Measurements from ENCODE around the gene AGO1.
"Not testable (repeated sequence)": the region's sequence is repeated elsewhere in the genome, so short reads cannot be mapped to it uniquely, and the experiment has no call there.

The AGO1 gene

DNA sequence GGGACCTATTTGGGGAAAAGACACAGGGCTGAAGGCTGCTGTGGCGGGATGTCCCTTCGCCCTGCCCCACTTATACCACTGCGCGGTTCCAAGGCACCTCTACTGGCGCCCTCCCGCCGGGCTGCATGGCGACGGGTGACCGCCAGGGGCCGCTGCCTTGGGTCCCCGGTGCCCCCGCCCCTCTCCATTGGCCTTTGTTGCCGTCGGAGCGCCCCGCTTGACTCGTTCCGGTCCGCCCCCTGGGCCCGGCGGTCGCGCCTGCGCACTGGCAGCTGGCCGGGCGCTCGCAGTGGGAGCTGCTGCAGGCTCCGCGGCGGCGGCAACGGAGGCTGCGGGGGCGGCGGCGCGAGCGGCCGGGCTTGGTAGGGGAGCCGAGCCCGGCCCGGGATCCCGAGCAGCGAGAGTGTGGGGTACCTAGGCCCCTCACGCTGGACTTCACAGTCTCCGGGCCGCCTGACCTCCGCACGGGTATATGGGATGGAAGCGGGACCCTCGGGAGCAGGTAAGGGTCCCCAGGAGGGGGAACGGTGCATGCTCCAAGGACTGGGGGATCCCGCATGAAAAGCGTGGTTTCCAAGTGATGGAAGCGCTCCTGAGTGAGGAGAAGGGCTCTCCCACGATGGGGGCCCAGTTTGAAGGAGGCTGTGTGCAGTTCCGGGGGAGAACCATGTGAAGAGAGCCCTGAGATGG lies at the start of gene AGO1:
Gene AGO1, plus strand, starts transcription at position 265 of the 690 bp plus-strand sequence. Its CDS starts 213 bp downstream, at position 478.
- DNase-seq = peak; percentile 80

DNA sequence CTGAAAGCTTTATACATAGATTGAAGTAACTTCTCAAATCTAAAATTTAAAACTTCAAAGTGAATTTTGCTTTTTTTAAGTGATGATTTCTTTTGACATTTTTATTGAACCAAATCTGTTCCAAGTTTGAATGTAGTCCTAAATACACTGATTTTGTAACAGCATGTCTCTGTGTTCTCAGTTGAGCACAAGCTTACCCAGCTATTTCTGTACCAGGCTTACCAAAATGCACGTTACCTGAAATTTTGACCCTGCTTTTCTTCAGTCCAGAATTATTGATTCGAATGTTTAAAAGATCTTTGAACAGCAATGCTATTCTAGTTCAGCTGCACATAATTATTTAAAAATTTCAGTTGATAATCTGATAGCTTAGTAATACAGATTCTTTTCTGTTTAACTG lies 49.6 kb upstream of the AGO1 start:
- DNase-seq = no peak

DNA sequence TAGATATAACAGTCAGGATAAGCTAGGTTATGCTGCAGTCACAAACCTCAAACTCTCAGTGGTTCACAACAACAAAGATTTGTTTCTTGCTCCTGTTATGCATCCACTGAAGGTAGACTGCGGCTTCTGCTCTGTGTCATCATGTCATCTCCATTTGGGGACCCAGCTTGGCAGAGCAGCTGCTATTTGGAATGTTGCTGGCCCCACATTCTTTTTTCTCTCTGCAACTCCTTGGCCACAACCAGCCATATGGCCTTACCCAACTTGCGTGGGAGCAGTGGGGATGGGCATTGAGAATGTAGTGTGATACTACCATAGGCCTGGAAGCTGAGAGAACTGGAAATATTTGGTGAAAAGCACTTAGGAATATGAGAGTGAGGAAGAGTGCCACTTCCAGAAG lies 48.8 kb upstream of the AGO1 start:
- no peak for DNase-seq

DNA sequence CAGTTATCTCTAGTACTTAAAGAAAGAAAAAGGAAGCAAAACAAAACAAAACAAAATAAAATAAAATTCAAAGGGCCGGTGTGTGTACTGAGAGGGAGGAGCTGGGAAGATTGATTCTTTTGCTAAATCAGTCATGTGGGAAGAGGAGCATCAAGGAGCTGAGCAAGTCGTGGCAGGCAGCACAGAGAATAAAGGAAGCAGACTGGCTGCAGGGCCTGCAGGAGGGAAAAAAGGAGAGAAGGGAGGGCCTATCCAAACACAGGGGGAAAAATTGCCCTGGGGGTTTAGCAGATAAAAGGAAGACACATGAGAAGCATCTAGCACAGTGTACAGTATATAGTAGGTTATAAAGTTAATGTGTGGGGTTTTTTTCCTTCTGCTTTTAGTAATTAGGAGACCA lies 47.6 kb upstream of the AGO1 start:
- no peak for DNase-seq

DNA sequence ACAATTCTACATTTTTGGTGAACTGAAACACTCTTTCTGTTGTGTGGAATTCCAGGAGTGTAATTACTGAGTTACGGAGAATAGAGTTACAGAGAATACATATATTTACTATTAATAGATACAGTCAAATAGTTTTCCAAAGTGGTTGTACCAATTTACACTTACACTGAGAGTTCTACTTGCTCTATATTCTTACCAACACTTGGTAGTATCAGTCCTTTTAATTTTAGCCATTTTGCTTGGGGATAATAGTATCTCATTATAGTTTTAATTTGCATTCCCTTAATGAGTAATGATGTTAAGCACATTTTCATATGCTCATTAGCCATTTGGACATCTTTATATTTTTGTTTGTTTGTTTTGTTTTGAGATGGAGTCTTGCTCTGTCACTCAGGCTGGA lies 46.3 kb upstream of the AGO1 start:
- DNase-seq = no peak

DNA sequence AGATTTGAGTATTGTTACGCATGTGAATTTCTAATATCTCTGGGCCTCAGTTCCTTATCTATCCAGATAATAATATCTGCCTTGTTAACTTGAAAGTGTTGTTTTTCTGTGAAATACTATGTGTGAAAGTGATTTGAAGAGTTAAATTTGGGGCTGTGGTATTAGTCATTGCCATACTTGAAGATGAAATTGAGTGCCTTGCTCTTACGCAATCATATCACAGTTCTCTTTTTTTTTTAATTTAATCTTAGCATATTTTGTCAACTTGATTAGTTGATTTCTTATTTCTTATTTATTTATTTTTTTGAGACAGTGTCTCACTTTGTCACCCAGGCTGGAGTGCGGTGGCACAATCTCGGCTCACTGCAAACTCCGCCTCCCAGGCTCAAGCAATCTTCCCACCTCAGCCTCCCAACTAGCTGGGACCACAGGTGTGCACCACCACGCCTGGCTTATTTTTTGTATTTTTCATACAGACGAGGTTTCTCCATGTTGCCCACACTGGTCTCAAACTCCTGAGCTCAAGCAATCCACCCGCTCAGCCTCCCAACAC lies 44.2 kb upstream of the AGO1 start:
- DNase-seq = no peak

DNA sequence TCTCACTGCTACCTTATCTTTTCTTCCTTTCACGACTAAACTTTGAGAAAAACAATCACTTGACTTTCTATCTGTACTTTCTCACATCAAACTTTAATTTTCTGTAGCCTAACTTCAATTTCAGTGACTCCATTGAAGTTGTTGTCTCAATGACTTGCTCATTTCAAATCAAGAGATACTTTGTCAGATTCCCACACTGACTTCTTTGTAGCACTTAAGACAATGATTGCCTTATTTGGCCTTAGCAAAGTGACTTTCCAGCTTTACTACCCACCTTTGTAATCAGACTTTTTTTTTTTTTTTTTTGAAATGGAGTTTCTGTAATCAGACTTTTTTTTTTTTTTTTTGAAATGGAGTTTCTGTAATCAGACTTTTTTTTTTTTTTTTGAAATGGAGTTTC lies 38.2 kb upstream of the AGO1 start:
- no peak for DNase-seq

DNA sequence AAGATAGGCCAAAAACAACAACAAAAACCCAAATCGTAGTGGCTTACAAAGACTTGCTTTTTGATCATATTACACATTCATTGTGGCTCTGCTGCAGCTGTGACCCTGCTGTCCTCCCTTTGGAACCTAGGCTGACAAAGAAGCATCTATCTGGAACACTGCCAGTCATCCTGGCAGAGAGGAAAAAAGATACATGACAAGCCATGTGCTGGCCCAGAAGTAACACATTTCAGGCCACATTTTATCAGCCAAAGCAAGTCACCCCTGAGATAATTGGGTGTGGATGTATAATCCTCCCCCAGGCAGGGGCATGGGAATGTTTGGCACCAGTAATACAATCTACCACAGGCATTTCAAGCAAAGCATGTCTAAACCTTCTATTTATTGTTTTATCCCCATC lies 37.2 kb upstream of the AGO1 start:
- DNase-seq = no peak

DNA sequence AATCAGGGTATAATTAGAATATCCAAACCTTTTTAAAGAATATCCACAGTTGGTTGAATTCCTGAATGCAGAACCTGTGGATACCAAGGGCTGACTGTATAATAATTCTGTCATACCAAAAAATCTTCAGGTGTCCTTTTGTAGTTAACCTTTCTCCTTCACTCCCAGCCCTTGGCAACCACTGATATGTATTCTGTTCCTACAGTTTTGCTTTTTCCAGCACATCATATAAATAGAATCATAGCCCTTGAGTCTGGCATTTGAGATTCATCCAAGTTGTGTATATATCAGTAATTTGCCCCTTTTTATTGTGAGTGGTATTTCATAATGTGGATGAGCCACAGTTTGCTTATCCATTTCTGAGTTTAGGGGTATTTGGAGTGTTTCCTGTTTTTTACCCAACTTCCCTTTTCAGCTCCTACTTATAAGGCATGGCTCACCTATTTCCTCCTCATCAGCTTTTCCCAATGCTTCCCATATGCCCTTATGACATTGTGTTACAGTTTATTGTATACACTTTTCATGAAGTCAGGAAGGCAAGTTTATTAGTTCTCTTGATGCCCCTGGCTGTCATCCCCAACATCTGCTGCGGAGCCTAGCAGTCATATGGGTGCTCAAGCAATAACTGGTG lies 35.0 kb upstream of the AGO1 start:
- no peak for DNase-seq

DNA sequence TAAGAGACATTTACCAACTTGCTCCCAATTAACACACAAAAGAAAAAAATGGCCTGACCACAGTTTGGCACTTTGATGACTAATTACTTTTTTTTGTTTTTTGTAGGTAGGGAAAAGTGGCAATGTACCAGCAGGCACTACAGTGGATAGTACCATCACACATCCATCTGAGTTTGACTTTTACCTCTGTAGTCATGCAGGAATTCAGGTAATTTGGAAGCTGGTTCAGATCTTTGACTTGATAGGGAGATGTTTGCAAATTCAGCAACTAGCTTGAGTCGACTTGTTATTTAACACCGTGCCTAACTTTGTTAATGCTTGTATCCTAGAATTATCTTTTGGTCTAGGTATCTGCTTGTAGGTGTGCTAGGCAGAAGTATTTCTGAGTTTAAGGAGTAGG lies 33.0 kb upstream of the AGO1 start:
- DNase-seq = no peak

DNA sequence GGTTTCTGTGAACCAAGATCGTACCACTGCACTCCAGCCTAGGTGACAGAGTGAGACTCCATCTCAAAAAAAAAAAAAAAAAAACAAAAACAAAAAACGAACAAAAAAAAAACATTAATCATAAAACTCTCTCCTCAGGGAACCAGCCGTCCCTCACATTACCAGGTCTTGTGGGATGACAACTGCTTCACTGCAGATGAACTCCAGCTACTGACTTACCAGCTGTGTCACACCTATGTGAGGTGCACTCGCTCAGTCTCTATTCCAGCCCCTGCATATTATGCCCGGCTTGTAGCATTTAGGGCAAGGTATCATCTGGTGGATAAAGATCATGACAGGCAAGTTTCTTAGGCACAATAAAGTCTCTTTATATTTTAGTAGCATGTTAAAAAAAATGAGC lies 32.3 kb upstream of the AGO1 start:
- DNase-seq = no peak

DNA sequence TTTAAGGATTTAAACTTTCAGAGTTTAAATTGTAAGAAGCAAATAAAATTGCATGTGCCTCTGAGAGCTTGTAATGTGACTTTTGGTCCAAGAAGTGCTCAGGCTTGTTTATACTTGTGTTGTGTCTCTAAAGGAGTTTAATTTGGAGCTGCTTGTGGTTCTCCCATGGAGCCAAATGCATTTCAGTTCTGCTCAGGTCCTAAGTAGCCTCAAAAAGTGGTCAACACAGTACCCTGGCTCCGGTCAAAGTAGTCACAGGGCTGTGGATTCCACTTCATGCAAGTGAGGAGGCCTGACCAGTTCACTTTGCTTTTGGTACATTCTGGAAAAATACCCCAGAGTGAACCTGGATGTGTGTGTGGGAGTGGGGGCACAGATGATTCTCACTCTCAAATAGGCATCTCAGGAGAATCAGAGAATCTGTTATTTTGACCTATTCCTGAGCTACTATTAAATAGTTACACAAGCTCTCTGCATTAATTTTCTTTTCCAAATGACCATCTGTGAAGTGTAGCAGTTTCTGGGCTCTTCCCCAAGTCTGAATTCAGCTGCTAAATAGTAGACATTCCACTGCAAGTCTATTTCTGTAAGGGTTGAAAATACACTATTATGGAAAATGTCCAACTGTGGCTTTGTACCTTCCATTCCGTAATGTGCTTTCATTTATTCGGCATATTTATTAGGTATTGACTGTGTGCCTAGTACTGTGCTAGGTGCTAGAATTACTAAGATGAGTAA lies 31.7 kb upstream of the AGO1 start:
- no peak for DNase-seq

DNA sequence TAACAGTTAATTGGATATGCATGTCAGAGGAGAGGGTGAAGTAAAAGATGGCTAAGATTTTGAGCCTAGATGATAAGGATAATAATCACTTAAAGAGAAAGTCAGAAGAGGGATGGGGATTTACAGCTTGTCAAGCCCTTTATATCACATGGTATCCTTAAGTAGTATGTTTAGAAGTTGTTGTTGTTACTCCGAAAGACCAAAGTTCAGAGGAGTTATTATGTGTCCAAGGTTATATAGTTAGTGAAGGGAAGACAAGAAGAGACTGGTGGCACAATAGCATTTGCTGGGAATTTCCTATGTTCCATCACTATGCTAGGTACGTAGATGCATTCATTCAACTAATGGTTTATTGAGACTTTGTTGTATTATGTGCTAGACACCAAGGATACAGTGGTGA lies 30.8 kb upstream of the AGO1 start:
- no peak for DNase-seq

DNA sequence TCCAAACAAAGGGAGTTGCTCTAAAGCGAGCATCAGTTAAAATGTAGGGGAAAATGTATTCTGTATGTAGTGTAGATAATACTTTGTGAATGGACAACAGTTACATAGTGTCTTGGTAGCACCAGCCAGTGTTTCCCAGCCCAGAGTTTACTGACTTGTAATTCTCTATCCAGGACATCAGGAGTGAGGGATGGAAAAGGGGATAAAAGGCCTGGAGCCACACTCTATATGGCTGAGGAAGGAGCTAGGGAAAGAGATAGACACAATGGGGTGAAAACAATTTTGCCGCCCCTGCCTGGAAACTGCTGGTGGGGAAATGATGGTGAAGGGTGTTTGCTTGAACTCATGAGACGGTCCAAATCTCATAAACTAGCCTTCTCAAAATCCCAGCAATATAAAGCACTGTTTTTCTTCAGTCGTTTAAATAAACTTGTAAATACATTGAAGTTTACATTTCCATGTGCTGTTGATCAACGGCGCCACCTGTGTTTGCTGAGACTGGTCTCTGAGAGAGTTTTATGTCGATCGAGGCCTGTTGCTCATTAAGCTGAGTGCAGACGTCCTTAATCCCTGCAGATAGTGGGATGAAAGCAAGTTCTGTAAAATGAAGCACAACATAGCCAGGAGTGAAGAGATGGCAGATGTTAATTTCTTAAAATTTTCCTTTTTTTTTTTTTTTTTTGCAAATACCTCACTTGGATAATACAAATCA lies 27.9 kb upstream of the AGO1 start:
- DNase-seq = no peak

DNA sequence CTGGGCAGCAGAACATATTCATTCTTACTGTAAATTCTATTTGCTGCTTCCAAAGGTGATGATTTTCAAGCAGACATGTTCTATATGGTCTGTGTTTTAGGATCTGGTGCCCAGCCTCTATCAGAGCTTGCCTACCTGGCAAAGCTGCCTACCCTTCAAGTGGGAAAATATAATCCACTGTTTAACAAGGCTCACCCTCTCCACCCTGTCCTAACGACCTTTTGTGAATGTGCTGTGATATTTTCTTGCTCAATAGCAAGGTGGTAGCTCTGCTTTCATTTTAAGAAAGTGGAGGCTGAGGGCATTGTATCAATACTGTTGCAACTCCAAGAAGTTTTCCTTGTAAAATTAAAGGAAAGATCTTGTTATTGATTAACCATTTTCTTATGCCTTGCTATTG lies 26.0 kb upstream of the AGO1 start:
- DNase-seq = no peak

DNA sequence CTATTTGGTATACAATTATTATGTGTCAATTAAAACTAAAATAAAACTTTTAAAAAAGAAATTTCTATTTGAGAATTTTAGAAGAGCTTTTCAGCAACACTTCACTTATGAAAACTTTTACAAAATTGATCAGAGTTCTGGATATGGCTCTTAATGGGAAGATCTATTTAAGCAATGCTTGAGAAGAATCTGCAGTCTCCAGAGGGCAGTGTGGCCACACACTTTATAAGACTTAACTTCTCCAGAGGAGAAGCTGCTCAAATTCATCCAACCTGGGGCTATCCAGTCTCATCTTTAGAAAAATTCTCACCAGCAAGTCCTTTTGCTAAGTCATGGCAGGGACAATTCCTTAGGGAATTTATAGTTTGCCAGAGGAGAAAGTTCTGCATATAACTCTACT lies 25.2 kb upstream of the AGO1 start:
- no peak for DNase-seq

DNA sequence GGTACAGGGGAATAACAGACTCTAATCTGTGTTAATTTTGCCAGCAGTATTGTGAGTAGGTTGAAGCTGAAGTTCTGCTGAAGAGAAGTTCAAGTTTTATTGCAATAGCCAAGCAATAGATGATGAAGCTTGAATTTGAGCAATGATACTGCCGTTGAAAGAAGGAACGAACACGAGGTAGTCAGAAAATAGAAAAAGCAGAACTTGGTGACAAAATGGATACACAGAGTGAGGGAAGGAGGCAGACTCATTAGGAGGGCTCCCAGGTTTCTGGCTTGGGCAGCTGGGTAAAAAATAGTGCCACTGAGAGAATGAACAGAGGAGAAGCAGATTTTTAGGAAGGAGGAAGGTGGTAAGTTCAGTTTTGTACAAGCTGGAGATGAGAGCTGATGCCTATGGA lies 22.3 kb upstream of the AGO1 start:
- no peak for DNase-seq

DNA sequence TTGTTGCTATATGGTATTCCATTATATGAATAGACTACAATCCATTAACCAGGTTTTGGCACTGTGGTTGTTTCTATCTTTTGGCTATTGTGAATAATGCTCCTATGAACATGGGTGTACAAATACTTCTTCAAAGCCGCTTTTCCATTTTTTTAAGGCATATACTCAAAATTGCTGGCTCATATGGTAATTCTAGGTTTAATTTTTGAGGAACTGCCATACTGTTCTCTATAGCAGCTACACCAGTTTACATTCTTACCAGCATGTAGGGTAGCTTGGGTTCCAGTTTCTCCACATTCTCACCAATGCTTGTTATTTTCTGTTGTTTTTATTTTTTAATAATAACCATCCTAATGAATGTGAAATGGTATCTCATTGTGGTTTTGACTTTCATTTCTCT lies 19.9 kb upstream of the AGO1 start:
- no peak for DNase-seq

DNA sequence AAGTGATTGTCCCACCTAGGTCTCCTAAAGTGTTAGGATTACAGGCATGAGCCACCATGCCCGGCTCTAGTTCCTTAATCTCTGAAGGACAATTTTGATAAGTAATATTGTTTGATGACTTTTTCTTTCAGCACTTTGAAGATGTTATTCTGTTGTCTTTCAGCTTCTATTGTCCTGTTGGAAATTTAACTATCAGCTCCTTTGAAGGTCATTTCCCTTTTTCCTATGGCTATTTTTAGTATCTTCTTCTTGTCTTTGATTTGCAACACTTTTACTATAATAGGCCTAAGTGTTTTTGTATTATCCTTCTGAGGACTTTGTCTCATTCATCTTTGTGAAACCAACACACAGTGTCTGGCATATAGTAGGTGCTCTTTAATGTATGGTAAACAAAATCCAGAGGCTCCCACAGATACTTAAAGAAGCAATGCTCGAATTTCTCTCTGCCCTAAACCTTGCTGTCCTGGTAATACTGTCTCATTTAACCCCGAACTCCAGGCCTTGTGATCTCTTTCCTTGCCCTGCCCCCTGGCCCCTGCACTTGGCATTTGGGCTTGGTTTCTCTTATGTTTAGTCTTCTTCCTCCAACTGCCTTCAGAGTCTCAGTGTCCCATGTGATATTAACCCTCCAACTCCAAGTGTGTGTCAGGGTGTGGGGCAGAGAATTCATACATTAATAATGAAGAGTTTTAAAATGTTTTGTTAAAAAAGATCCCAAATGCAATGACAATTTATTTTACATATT lies 19.0 kb upstream of the AGO1 start:
- no peak for DNase-seq

DNA sequence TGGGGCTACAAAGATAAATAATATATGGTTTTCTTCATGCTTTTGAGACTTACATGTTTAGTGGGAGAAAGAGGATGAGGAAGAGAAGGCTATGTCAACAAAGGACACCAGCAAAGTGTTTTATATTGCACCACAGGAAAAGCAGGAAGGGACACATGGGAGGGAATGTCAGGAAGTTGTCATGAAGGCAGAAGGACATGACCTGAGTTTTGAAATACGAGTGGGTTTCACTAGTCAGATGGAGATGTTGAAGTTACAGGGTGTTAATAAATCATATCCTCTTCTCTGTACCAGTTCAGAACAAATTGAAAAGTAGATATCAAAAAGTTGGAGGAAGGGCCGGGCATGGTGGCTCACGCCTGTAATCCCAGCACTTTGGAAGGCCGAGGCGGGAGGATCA lies 18.2 kb upstream of the AGO1 start:
- DNase-seq = no peak

DNA sequence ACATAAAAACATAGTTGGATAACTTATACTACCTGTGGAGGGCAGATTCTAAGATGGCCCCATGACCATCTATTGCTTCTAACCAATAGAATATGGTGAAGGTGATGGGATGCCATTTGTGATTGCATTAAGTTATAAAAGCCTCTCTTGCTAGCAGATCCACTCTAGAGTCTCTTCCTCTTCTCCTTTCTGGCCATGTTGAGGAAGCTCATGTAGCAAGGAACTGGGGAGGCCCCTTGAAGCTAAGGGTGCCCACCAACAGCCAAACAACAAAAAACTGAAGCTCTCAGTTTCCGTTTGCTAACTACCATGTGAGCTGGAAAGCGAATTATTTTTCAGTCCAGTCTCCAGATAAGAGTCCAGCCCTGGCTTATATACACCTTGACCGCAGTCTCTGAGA lies 16.0 kb upstream of the AGO1 start:
- DNase-seq = no peak

DNA sequence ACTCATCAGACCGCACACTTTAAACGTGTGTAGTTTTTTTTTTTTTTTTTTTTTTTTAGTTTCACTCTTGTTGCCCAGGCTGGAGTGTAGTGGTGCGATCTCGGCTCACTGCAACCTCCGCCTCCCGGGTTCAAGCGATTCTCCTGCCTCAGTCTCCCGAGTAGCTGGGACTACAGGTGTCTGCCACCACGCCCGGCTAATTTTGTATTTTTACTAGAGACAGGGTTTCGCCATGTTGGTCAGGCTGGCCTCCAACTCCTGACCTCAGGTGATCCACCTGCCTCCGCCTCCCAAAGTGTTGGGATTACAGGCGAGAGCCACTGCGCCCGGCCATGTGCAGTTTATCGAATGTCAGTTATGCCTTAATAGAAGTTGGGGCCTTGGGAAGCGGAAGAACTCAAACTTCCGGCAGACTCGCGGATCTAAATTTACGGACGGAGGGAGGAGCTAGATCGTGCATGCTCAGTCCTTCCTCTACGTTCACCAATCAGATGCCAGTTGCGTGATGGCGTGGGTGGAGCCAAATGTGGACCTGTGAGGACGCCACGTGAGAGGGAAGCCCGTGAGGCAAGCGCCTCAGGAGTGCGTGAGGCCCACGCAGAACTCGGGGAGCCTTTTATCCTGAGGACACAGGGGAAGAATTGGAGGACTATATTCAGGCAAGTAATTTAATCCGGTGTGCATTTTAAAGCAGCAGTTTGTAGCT lies 13.6 kb upstream of the AGO1 start:
- DNase-seq = not testable (repeated sequence)
